Astrocyte (in vitro differentiated cells and primary cell): Measurements from ENCODE around the gene ADCY2.

ENCODE experiments used
- CTCF ChIP-seq: IDR thresholded peaks from 2 replicates; pipeline ENCODE4 v1.5.1; 2011; ENCODE audit warnings: low read depth, mild to moderate bottlenecking, inconsistent platforms, low read length, moderate library complexity; ENCODE audit not compliant: insufficient read depth
- EZH2 ChIP-seq: IDR thresholded peaks from 2 replicates; pipeline ENCODE4 v1.6.1; 2012; ENCODE audit warnings: mild to moderate bottlenecking, low read length, inconsistent platforms; ENCODE audit not compliant: insufficient read depth

GRCh38 chr5:7763621-7764072, 367.7 kb downstream of the ADCY2 start:
- no peak for TF ChIP-seq CTCF
- no peak for TF ChIP-seq EZH2
